TTC549 (cell line): ENCODE measurements around the gene SCP2.

Experiments used
- FAIRE-seq: peaks from 2 replicates; lab custom pipeline; 2012; peaks lifted over from hg19 to GRCh38; lab: Jason Lieb, UNC

Gene SCP2

DNA sequence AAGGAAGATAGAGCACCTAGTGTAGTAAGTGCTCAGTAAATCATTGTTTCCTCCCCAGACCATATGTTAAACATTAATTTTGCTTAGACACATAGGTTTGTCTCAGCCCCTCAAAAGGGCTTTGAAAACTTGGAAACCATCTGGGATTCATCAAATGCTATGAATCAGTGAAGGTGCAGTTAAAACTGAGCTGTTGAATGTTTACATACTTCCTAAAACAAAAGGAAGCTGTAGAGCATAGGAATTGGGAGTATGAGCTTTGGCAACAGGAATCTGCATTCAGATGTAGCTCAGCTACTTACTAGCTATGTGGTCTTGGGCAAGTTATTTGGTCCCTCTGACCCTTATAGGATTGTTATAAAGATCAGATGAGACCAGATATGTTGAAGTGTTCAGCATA, 116.2 kb downstream of the SCP2 start:
- FAIRE-seq: no peak

DNA sequence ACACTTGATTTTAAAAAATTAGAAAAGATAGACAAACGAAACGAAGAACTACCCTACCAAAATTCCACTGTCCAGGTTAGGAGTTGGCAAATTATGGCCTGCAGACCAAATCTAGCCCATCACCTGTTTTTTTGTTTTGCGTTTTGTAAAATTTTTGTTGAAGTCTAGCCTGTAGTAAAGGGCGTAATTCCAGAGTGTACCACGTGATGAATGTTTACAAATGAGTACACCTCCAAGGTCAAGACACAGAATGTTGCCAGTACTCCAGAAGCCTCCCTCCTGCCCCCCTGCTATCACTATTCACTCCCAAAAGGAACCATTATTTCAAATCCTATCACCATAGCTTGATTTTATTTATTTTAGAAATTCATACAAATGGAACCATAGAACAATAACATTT, 117.8 kb downstream of the SCP2 start:
- no peak for FAIRE-seq

DNA sequence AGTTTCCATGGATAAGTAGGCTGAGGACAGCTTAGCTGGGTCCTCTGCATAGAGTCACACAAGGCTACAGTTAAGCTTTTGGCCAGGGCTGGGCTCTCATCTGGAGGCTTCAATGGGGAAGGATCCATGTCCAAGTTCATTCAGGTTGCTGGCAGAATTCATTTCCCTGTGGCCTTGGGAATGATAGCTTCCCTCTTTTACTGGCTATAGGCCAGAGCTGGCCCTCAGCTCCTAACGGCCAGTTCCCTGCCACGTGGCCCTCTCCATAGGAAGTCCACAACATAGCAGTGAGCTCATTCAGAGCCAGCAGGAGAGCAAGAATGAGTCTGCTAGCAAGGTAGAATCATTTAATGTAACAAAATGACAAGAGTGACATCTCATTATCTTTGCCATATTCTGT, 119.9 kb downstream of the SCP2 start:
- no peak for FAIRE-seq

DNA sequence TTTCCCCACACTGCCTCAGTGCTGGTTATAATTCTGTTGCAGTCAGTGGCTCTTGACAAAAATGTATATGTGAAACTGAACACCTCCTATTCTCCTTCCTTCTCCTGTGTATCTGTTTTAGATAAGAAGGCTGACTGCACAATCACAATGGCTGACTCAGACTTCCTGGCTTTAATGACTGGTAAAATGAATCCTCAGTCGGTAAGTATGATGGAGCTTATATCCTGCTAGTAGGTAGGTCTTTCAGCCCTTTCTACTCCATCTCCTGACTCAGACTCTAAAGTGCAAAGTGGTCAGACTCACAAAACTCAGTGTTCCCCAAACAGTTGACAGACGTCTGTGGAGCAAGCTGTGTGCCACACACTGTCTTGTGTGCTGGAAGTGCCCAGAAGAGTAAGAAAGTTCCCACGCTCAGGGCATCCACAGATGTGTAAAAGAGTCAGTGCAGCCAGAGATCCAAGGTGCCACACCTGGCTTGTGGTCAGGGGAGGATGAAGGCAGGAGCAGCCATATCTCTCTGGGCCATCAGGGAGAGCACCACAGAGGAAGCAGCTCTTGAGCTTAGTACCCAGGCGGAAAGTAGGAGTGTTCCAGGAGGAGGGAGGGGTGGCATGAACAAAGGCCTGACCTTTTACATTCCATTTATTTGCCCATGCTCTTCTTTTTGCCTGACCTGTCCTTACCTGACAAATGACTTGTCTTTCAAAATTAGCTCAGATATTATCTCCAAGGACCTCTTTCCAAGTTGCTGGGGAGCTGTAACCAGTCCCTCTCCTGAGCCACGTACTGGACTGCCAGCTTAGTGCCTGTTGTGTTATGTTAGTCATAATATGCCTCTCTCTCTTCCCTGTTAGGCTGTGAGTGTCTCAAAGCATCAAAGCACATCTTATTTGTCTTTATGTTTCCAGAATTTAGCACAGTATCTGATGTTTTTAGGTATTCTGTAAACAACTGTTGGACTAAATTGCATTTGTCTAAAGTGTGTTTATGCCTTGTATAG, 121.0 kb downstream of the SCP2 start:
- FAIRE-seq: no peak

DNA sequence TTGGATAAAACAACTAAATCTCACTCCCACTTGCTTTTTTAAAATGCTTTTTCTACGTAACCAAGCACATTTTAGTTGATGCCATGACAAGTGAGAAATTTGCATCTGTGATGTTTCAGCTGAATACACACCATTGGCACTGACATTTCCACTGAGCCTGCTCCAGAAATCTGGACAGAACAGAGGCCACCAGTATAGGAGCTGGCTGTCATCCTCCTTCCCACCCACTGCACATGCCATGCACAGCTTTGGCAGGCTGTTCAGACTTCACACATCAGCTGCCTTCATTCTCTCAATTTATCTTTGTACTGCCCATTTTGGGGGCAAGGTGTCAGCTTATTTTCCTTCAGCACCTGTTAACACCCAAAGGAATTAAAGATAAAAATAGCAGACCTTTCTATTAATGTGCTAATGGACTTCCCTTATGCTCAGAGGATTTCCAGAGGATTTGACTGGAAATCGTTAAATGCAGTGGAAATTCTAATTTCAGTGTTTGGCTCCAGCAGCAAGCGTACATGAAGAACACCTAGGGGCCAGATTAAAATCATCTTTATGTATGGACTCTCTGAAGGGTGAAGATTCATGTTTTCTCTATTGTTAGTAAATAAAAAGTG, 122.0 kb downstream of the SCP2 start:
- no peak for FAIRE-seq

DNA sequence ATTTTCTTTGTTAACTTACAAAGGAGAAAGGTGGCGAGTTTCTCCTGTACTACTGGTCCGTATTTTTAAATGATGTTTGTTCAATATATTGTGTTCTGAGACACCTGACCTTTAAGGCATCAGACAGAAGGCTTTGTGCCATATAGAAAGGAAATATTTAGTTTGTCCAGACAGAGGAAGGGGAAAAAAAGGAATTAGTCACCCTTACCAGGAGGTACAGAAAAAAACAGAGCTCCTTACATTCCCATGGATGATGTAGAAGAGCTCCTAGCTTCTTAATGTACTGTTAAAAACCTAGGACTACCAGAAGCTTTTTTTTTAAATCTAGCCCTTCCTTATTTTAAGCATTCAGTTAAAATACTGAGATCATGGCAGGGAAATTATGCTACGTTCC, 122.5 kb downstream of the SCP2 start:
- no peak for FAIRE-seq

DNA sequence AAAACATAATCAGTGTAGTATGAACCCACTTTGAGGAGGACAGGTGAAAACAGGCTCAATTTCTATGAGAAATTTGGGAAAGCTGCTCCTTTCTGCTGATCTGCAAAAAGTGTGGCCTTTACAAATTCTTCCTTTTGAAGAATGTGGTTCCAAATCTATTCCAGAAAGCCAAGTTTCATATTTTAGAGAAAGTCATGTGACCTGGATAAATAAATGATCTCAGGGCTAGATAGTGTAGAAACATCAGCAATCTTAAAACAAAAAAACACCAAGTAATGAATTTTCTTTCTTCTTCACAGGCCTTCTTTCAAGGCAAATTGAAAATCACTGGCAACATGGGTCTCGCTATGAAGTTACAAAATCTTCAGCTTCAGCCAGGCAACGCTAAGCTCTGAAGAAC, 123.2 kb downstream of the SCP2 start:
- FAIRE-seq: no peak

DNA sequence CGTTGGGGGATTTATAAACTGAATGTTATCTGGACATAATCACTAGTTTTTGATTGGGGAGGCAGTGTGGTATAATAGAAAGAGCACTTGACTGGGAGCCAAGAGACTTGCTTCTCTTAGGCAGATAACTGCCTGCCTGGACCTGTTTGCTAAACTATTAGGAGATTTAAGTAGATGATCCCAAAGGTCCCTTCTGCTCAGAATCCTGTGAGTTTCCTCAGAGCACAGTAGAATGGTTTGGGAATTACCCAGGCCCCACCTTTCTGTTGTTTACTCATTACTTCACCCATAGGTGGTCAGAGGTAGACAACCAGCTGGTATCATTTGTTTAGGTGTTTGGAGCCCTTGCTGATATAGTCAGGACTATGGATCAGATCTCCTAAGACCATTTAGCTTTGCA, 124.6 kb downstream of the SCP2 start:
- no peak for FAIRE-seq

DNA sequence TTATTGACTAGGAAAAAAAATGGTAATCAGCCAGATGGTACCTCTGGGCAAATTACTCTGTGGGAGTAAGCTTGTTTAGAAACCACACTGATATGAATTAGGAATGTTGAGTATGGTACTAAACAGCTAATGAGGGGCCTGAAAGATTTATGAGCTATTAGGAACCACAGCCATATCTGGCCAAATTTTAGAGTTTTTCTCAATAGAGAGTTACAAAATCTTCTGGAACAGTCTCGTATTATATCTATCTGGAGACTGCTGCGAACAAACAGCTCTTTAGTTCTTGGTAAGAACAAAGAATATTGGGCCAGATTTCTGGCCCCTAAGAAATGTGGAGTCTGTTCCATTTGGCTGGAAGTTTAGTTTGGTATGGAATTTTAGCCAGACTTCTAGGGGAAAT, 130.1 kb downstream of the SCP2 start:
- no peak for FAIRE-seq

DNA sequence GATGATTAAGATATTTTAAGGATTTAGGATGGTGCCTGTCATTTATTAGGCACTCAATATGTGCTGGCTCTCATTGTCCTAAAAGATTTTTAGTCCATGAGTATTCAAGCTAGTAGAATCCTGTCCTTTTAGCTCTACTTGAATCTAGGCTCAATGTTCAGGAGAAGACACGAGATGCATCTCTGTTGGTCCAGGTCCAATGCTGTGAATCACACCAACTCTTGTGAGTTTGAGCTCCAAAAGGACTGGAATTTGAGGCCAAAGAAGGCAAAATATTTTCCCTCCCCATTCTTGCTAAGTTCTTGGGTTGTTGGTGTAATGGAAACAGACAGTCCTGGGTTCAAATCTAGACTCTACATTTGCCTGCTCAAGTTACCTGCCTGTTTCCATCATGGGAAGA, 133.5 kb downstream of the SCP2 start:
- FAIRE-seq: no peak

DNA sequence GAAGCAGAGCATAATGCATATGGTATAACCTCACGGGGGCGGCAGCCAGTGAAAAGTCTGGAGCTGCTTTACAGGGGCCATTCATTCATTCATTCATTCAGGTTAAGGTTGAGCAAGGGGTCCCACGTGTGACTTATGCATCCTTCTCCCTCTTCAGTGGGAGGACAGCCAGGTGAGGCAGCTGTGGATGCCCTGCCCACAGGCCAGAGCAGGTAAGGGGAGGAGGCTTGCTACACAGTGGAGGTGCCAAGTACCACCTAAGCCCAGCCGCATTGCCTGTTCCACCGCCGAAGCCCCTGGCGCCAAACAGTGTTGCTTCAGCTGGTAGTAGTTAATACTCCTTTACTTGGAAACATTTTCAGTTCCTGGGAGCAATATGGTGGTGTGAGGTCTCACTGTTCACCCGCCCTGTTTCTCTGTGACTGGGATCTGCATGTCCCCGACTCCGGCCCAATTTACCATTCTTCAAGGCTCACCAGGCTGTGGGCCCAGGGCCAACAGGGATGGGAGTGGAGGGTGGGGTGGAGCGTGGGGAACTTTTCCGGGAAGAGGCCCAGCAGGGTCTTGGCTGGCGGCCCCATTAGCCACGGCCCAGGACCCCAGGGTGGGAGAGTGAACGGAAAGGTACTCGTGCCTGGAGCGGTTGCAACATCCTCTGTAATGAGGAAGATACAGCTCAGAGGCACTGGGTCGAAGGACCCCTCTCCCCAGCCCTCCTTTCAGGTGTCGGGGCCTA, 134.2 kb downstream of the SCP2 start:
- no peak for FAIRE-seq

DNA sequence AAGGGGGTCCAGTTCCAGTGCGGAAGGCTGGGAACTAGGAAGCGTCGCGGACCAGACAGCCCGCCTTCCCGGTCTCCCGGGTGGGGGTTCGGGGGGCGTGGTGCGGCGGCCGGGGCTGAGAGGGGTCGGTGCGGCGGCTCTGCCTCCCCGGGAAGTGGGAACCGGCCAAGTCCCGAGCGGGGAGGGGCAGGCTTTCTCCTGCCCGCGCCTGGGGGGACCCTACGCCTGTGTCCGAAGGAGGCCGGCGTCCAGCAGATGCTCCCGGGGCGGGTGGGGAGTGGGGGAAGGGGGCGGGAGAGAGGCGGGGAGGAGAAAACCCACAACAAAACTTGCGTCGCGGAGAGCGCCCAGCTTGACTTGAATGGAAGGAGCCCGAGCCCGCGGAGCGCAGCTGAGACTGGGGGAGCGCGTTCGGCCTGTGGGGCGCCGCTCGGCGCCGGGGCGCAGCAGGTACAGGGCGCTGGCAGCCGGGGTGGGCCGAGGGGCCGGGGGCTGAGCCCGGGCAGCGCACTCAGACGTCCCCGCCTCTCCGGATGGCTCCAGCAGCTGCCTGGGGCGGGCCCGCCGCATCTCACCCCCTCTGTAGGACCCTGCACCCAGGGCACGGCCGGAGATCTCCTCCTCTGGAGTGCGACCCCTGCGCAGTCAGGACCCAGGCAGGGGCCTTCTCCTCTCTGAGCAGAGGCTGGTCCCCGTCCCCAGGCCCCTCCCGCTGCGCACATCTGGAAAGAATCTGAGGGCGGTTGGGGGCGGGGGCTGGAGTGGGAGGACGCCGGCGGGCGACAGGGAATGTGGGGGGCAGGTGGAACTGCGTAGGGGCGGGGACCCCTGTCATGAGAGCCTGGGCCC, 135.0 kb downstream of the SCP2 start, which contains the start of gene PODN:
Gene PODN (plus strand): TSS at position 355 of the 849 bp plus-strand sequence. CDS start 7,643 bp downstream, outside the sequence.
- no peak for FAIRE-seq

DNA sequence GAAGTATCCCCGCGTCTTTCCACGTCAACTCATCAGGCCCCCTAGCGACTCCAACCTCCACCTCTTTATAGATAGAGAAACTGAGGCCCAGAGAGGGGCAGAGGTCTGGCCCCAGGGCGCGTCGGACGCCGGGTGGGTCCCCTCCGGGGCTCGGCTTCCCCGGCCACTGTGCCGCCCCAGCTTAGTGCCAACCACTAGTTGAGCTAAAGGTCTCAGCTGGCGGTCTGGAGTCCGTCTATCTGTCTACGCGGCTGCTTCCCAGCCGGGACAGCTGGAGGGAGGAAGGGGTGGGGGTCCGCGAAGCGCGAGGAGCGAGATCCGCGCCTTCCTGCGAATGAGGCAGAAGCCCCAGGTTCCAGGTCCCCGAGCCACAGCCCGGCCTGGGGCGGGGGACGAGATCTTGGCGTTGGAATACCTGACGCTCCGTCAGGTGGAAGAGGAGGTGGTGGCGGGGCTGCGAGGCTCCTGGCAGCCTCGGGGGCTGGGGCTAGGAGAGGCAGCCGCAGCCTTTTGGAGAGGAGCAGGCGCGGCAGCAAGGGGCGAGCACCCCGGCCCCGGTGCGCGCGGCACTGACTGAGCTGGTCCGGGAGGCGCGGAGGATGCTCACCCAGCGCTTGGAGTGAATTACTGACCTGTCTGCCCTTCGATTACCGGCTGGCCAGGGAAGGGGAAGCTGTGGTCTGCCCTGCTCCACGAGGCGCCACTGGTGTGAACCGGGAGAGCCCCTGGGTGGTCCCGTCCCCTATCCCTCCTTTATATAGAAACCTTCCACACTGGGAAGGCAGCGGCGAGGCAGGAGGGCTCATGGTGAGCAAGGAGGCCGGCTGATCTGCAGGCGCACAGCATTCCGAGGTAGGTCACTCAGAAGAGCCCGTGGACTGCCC, 135.9 kb downstream of the SCP2 start:
- FAIRE-seq: no peak

DNA sequence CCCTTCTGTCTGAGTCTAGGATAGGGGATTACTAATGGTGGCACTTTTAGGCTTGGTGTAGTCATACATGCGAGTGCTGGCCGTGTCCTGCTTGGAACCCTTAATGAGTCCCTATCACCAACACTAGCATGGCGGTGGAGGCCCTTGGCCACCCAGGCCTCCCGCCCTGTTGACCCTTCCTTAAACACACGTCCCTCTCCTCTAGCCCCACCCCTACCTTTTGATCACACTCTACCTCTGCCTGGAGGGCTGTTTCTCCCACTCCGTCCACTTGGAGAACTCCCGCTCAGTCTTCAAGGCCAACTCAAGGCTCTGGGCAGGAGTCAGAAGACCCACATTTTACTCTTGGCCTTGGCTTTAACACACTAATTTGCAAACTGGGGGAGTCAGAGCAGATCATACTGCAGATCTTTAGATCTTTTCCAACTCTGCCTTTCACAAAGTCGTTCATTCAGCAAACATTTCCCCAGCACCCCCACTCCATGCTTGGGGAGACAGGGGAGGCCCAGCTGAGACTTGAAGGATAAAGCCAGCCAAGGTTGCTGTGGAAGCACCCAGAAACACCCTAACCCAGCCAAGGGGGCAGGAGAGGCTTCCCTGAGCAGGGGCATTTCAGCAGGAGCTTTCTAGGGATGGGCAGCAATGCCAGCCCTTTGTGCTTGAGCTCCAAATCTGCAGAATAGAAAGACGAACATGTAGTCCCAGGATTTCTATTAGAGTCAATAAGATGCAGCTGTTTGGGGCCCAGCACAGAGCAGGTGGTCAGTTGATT, 136.9 kb downstream of the SCP2 start:
- no peak for FAIRE-seq

DNA sequence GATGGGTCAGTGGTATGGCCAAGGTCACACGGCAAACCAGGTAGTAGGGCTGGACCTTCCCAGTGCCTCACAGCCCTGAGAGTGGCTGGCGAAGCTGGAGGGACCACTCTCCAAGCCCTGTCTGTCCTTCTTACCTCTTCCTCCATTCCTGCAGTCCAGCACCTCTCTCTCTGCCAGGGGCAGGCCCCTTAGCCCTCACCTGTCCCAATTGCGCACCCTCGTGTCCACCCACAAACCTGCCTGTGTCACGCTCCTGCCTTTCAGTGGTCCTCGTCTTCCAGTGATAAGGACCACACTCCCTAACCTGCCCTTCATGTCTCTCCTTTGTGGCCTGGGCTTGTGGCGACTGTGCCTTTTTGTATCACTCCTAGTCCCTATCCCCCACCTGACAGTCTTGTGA, 138.3 kb downstream of the SCP2 start:
- no peak for FAIRE-seq

DNA sequence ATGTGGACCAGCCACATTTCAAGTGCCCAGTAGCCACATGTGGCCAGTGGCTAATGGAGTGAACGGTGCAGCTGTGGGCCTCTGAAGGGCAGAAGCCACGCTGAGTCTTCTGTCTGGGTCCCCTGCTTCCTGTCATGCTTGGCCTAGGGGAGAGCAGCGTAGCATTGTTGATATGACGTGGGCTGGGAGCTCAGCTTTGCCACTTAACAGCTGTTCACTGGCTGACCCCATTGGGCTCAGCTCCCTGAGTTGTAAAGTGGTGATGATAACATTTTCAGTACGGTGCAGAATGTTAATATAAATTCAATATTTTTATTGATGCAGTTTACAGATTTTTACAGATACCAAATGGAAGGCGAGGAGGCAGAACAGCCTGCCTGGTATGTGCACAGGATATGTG, 139.4 kb downstream of the SCP2 start:
- no peak for FAIRE-seq

DNA sequence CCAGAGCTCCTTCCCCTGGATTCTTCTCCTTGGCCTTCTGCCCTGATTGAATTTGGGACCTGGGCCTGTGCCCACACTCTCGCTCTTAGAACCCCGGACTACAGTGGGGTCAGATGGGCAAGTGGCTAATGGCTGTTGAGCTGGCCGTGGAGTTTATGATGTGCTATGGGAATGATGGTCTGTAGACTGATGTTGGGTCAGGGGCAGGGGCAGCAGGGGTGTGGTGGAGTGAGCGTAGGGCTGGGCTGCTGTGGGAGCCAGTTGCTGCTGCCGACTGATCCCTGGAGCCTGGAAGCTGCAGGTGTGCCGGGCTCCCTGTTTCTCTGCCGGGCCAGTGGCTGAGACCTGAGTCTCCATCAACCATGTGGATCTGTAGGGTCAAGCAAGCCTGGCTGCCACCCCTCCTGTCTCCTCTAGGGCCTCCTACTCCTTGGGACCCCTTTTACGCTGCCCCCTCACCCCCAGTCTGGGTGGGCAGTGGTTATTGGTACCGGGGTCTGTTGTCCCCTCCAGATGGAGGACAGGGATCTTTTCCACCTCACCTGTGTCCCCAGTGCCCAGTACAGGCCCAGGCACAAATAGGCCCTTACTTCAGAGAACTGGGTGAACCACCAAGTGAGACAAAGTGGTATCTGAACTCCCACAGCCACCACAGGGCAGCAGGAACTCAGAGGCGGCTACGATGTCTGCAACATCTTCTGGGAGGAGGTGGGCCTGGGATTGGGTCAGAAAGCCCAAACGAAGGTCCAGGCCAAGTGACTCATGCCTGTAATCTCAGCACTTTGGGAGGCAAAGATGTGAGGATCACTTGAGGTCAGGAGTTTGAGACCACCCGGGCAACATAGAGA, 140.0 kb downstream of the SCP2 start:
- FAIRE-seq: no peak

DNA sequence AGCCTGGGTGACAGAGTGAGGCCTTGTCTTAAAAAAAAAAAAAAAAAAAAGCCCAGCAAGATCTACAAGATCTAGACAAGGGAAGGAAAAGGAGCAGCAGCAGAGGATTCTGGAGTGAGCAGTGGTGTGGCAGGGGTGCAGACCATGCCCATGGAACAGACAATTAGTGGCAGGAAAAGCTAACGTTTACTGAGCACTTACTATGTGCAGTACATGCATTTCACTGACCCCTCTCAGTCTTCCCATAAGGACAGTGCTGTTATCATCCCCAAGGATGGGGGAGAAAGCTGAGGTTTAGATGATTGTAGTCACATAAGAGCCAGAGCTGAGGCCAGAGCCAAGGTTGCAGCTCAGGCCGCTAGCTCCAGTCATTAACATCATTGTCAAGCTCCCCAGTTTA, 140.8 kb downstream of the SCP2 start:
- no peak for FAIRE-seq
